ENCODE data around the gene MAGEA1.
"Not testable (repeated sequence)": the region's sequence is repeated elsewhere in the genome, so short reads cannot be mapped to it uniquely, and the experiment has no call there.

MAGEA1 gene, protein sequence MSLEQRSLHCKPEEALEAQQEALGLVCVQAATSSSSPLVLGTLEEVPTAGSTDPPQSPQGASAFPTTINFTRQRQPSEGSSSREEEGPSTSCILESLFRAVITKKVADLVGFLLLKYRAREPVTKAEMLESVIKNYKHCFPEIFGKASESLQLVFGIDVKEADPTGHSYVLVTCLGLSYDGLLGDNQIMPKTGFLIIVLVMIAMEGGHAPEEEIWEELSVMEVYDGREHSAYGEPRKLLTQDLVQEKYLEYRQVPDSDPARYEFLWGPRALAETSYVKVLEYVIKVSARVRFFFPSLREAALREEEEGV

DNA sequence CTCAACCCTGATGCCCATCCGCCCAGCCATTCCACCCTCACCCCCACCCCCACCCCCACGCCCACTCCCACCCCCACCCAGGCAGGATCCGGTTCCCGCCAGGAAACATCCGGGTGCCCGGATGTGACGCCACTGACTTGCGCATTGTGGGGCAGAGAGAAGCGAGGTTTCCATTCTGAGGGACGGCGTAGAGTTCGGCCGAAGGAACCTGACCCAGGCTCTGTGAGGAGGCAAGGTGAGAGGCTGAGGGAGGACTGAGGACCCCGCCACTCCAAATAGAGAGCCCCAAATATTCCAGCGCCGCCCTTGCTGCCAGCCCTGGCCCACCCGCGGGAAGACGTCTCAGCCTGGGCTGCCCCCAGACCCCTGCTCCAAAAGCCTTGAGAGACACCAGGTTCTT is at the start of gene MAGEA1:
Gene MAGEA1, plus strand, starts transcription at position 154 of the 400 bp plus-strand sequence. CDS start 3,106 bp downstream, outside the sequence.
- no peak for DNase-seq (ENCODE audit: low read depth)

DNA sequence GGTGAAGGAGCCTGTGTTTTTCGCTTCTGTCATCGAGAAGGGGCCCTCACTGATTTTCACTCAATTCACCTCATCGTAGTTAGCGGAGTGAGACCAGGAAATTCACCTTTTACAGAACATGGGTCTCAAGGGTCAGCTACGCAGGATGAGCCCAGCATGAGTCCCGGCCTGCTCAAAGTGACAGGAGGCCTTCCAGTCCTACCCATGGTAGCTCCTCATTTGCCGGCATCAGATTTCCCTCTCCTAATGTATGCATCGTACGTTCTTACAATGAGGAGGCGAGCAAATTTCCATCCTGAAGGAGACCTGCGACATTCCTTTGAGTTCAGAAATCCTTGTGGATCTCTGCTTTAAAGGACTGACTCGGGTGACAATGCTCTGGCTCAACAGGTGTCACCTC is 46.2 kb upstream of the MAGEA1 start:
- not testable (repeated sequence) for DNase-seq (ENCODE audit: low read depth)

DNA sequence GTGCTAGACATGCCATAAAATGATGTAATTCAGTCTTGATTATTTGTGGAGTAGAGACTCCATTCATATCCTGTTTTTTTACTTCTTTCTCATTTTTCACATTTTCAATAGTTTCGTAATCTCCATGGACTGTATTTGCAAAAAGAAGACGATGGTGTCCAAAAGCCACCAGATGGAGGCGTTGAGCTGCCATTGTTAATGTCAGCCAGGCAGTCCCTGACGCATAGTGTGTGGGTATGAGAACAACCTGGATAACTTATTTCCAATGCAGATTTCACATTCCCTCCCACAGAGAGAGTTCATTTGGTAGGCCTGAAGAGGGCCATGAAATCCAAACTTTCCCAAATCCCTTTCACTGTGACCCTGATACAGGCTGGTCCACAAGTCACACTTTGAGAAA is 40.0 kb upstream of the MAGEA1 start:
- DNase-seq (ENCODE audit: low read depth) = not testable (repeated sequence)

DNA sequence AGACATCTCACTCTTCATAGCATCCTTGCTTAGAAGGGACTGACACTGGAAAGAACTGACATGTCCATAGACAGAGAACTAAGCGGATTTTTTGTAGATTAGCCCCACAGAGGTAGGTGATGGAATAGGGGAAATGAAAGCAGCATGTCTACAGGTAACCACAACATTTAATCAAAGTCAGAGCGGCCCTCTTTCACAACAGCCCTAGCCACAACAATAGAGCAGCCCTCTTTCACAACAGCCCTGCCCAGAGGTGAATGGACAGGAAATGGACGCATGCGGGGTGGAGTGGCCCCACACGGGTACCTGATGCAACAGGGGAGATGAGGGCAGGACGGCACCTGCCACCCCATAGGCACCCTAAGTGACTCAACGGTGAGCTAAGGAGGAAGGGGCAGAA is 32.8 kb upstream of the MAGEA1 start:
- DNase-seq (ENCODE audit: low read depth) = not testable (repeated sequence)

DNA sequence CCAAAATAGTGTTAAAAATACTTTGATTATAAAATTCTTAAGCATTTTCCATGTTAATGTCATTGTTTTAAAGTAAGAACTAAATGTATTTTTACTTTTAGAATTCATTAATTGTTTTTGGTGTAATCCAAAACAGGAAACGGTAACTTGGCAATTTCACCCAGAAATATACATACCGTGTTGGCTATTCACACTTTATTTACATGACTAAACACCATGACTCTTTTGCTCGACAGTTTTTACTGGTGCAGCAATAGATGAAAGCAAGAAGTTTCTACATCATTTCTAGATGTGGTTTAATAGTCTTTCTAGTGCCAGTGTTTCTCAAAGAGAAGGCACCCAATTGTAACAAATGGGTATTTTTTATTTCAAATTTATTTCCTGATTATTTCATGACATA is 25.6 kb upstream of the MAGEA1 start:
- no peak for DNase-seq (ENCODE audit: low read depth)

DNA sequence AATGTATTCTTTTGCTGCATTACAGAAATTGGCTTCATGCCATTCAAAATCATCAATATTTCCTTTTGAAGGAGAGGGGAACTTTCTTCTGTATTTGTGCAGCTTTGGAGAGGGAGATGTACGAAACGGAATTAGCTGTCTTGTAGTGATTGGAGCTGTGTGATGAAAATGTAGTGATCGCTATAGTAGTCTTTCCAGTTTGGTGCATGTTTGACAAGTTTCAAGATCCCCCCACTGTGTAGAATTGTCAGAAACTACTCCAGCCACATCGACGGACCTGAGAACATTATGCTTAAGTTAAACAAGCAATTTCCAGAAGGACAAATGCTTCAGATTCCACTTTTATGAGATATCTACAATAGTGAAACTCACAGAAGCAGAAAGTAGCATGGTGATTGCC is 21.6 kb upstream of the MAGEA1 start:
- no peak for DNase-seq (ENCODE audit: low read depth)

DNA sequence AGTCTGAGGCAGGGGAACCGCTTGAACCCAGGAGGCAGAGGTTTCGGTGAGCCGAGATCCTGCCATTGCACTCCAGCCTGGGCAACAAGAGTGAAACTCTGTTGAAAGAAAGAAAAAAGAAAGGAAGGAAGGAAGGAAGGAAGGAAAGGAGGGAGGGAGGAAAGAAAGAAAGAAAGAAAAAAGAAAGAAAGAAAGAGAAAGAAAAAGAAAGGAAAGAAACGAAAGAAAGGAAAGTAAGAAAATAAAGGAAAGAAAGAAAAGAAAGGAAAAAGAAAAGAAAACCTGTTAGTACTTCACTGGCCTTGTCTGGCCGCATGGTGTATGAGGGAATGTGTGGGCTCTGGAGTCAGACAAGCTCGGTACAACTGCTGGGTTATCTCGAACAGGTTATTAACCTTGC is 20.8 kb upstream of the MAGEA1 start:
- no peak for DNase-seq (ENCODE audit: low read depth)

DNA sequence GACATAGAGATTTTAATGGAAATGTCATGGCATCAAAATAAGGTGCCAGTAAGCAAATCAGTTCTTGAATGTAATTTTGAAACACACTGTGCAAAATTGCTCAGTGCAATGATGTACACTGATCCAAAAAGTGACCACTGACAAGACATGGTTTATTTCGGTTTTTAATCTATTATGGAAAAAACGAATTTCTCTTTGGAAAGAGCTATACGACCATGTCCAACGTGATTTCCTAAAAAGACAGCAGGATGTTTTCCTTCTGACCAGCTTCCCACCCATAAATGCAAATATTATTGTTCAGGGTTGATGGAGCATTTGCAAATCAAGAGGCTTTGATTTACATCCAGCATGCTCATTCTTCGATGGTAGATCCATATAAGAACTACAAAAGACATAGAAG is 17.1 kb upstream of the MAGEA1 start:
- DNase-seq (ENCODE audit: low read depth) = no peak

DNA sequence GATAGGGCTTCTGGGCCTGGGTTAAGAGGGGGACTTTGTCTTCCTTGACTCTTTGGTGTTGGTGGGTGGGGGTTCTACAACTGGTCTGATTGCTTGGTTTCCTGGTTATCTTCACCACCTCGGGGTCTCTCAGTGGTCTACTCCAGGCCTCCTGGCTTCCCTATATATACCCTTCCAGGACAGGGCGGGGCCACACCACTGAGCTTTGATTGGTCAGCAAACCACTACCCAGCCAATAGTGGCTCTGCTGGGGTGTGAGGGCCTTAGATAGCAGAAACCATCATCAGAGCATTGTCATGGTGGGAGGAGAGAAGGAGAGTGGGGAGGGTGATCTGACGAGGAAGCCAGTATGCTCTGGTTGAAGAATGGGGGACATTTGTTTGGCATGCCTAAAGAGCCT is 14.4 kb upstream of the MAGEA1 start:
- no peak for DNase-seq (ENCODE audit: low read depth)

DNA sequence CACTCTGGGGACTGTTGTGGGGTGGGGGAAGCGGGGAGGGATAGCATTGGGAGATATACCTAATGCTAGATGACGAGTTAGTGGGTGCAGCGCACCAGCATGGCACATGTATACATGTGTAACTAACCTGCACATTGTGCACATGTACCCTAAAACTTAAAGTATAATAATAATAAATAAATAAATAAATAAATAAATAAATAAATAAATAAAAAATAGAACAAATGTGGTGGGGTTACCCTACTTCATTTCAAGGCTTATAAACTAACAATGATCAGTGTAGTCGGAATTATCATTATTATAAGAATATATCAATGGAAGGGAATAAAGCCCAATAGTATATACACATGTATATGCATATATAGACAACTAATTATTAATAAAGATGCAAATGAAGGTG is 10.7 kb upstream of the MAGEA1 start:
- DNase-seq (ENCODE audit: low read depth) = not testable (repeated sequence)

DNA sequence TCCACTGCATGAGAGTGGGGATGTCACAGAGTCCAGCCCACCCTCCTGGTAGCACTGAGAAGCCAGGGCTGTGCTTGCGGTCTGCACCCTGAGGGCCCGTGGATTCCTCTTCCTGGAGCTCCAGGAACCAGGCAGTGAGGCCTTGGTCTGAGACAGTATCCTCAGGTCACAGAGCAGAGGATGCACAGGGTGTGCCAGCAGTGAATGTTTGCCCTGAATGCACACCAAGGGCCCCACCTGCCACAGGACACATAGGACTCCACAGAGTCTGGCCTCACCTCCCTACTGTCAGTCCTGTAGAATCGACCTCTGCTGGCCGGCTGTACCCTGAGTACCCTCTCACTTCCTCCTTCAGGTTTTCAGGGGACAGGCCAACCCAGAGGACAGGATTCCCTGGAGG is 2.7 kb downstream of the MAGEA1 start:
- DNase-seq (ENCODE audit: low read depth) = no peak

DNA sequence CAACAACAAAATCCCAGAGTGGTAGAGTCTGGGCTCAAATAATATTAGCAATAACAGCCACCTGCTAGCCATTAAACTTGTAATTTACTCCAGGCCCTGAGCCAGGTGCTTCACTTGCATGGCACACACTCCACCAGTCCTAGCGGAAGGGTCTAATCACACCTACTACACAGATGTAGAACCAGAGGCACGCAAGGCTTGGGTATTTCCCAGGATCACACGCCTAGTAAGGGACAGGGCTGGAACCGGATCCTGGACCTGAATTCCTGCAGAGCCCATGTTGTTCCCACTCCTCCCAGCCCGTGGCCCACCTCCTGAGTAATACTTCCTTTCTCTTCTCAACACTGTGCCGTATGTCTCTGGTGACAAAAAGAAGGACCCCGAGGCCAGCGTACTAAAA is 5.7 kb downstream of the MAGEA1 start:
- DNase-seq (ENCODE audit: low read depth) = no peak

DNA sequence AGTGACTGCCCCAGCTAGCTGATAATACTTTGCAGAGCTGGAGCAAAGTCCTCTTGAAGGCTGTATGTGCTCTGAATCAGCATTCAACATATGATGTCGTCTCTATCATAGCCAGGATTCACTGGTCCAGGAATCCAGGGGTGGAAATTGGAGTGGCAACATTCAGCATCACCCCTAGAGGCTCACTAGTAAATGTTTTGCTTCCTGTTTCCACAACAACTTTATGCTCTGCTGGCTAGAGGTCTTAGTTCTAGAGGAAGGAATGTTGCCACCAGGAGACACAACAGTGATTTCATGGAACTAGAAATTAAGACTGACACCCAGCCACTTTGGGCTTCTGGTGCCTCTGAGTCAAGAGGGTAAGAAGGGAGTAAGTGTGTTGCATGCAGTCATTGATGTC is 11.3 kb downstream of the MAGEA1 start:
- no peak for DNase-seq (ENCODE audit: low read depth)

DNA sequence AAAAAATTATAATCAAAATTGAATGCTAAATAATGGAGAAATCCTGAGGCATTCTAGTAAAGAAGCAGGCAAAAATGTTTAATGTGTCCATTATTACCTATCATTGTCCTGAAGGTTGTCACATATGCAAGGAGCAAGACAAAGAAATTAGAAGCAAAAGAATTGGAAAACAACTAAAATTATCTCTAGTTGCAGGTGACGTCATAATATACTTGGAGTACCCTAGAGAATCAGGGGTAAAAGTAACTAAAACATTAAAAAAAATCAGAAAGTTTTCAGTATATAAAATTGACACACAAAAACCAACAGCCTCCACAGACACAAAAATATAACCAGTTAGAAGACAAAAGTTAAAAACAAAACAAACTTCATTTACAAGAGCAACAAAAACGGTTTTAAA is 21.4 kb downstream of the MAGEA1 start:
- DNase-seq (ENCODE audit: low read depth) = no peak

DNA sequence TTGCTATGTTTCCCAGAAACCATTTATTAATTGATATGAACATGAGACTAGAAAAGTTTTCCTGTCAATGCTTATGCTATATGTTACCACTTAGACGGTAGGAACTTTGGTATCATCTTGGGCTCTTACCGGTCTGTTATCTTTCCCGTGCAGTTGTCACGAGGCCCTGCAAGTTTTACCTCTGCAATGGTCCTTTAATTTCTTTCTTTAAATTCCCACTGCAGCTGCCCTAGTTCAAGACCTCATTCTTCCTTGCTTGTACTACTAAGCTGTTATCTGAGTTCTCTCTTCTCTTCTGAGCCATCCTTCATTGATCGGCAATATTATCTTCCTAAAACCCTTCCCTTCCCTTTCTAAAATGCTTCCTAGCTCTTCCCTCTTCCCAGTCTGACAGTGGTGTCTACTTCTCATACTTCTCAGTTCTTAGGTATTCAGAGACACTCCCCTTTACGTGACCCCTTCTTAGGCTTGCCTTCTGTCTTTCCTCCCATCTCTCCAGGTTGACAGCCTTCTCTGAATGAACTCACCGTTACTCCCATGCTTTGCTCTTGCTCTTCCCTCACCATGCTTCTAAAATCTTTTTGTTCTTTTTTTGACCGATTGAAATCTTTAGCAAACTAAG is 27.5 kb downstream of the MAGEA1 start:
- no peak for DNase-seq (ENCODE audit: low read depth)

DNA sequence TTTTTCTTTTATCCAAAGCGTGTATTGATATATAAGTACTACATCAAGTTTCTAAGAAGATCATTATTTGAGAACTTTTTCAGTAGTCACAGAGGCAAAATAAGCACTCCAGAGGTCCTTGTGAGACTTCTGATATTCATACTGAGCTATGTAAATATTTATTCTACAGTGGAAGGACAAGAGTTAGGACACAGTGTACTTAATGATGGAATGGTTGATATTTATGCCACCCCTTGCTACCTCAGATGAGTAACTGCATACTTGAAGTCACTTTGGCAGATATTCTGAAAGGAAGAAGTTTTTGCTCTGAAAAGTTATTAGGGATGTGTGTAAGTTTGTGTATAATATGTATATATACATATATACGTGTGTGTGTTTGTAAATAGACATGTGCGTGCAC is 30.3 kb downstream of the MAGEA1 start:
- no peak for DNase-seq (ENCODE audit: low read depth)

DNA sequence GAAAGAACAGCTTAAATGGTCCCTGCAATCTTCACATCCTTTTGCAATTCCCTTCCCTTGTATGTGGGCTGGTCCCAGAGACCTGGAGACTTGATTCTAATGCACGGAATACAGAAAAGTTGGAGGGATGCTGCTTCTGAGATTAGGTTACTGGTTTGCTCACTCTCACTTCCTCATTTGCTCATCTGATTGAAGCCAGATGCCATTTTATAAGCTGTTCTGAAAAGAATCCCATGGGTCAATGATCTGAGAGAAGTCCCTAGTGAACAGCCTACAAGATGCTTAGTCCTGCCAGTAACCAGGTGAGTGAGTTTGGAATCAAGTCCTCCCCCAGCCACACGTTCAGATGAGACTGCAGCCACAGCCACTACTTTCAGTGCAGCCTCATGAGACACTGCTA is 35.9 kb downstream of the MAGEA1 start:
- no peak for DNase-seq (ENCODE audit: low read depth)

DNA sequence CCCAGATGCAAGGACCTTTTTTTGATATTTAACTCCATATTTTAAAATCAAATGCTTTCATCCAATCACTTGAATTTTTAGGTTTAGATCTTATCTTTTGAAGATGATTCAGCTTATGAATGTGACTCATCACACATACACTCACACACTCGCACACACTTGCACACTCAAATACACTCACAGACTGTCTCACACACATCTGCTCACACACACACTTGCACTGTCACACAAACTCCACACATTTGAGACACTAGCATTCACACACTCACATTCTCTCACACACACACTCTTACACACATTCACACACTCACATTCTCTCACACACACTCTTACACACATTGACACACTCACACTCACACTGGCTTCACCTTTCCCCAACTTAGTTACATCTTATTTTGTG is 37.8 kb downstream of the MAGEA1 start:
- DNase-seq (ENCODE audit: low read depth) = no peak

DNA sequence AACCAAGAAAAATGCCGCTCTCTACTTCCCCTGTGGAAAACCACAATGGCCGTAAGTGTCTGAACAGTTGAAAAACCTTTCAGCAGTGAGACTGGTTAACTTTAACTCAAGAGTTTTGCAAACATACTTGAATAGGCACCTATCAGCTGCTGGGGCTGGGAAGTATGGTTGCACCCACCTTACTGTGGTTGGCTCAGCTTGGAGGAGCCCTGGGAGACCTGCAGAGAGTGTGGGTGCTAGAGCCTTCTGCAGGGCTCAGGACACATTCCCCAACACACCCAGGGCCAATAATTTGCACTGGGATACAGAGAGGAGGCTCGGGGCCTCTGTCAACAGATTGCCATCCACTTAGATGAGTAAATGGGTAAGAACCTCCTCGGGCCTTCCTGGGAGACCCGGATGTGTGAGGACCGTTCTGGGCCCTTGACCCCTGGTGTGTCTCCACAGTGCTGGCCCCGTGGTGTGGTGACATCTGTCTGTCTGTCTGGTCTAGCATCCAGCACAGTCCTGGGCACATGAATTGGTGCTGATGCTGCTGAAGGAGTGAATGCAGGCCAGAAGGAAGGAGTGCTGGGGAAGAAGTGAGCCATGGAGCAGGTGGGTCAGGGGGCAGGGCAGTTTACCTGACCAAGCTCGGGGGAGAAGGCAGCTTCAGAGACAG is 46.5 kb downstream of the MAGEA1 start:
- DNase-seq (ENCODE audit: low read depth) = no peak

DNA sequence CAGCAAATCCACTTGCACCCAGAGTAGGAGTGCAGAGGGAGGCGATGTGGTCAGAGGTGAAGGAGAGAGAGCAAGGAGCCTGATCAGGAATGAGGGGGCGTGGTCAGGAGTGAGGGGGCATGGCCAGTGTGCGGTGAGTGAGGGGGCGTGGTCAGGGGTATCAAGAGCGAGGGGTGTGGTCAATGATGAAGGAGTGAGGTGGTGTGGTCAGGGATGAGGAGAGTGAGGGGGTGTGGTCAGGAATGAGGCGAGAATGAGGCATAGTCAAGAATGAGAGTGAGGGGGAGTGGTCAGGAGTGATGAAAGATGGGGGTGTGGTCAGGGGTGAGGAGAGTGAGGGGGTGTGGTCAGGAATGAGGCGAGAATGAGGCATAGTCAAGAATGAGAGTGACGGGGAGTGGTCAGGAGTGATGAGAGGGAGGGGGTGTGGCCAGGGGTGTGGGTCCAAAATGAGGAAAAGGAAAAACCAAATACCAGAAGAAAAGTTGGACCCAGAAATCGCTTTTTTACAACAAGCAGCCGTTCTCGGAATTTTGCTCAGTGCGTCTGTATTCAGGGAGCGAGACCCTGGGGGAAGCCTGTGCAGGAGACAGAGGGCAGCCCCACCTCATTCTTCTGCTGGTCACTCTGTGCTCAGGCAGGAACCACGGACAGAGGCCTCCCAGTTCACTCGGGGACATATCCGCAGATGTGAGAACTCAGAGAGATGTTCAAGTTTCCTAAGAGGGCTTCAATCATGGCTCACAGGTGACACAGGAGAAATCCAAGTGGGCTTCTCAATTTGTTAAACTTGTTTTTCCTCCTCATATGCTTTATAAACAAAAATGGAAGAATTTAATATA is 47.5 kb downstream of the MAGEA1 start:
- DNase-seq (ENCODE audit: low read depth) = no peak
